ENCODE data around the gene GTF3C2. TPM values are rescaled to one million over a fixed set of nuclear protein-coding genes. Genes with fewer than 3 reads are reported as not detected.
A peak's percentile ranks its signal among the peaks of the same experiment; 100 is the strongest.

GTF3C2 gene
- total RNA-seq, 3 donors from 2014 or later: 32.6 to 63.5 (median 55.7) TPM

GRCh38 chr2:27370816-27371620, 14.5 kb upstream of the GTF3C2 start:
- H3K27ac ChIP-seq: peak overlapping the region; percentile 93 to 96
- peak overlapping the region; percentile 79 to 100 (median 95) for H3K4me3 ChIP-seq
- H3K27me3 ChIP-seq: no peaks in the 10 kb centered on the region
- H3K36me3 ChIP-seq: peaks cover 12% of the 10 kb centered on the region
- peaks cover 9 to 17% of the 10 kb centered on the region in 2 donors for H3K4me1 ChIP-seq
- intact Hi-C loops (cut with DNase I; ENCODE audit: low total_unique reads): no loop called here
- TF ChIP-seq CTCF (IDR thresholded peaks at IDR 0.05): no peak
- TF ChIP-seq POLR2A (IDR thresholded peaks at IDR 0.05): no peak
- TF ChIP-seq POLR2AphosphoS5 (IDR thresholded peaks at IDR 0.05): no peak
- H3K9me3 ChIP-seq: no peaks in the 10 kb centered on the region
- DNase-seq (ENCODE audit: low spot score in 2 of 2): no peak

DNA sequence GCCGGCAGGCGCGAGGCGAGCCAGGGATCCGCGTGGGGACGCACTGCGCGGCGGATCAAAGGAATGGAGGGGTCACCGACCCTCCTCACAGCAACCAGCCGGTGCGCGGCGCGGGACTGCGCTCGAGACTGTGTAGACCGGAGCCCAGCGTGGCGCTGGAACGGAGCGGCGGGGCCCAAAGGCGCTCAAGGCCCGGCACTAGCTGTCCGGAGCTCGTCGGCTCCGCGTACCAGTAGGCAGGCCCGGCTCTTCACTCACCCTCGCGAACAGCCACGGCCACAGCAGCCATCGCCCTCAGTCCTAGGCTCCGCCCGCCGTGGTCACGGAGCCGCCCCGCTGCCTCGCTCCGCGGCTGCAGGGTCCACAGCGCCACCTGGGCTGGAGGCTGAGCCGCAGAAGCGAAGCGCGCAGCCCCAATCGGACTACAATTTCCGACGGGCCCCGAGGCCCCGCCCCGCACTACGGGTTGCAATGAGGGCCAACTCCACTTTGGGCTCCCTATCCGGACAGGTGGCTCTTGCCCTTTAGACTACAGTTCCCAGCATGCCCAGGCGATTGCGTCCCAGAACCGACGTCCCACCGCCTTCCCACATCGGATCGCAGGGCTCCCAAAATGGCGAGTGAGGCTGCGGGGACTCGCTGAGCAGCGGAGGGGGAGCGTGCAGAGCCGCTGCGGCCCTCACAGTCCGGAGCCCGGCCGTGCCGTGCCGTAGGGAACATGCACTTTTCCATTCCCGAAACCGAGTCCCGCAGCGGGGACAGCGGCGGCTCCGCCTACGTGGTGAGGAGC, 13.7 kb upstream of the GTF3C2 start, which contains the start of the genes EIF2B4 and SNX17:
Gene EIF2B4 (minus strand): TSS at position 313 of the 790 bp plus-strand sequence. CDS start 24 bp downstream, at position 289.
Gene SNX17 (plus strand): TSS at position 591 of the 790 bp plus-strand sequence. CDS start 128 bp downstream, at position 719.
- peak within 1 kb of the TSS; percentile 93 to 96 for H3K27ac ChIP-seq
- TF ChIP-seq CTCF (IDR thresholded peaks at IDR 0.05) (peak; percentile 13 to 65 (median 54)), POLR2A (IDR thresholded peaks at IDR 0.05) (peak; percentile 22), POLR2AphosphoS5 (IDR thresholded peaks at IDR 0.05) (peak; percentile 84 to 95 (median 93))
- H3K27me3 ChIP-seq: no peaks in the 10 kb centered on the region
- peaks cover 9 to 17% of the 10 kb centered on the region in 2 donors for H3K4me1 ChIP-seq
- peaks cover 12% of the 10 kb centered on the region for H3K36me3 ChIP-seq
- intact Hi-C loops (cut with DNase I; ENCODE audit: low total_unique reads): no loop called here
- peak; percentile 99 for DNase-seq (ENCODE audit: low spot score in 2 of 2)
- H3K9me3 ChIP-seq: no peaks in the 10 kb centered on the region
- peak within 1 kb of the TSS; percentile 79 to 100 (median 95) for H3K4me3 ChIP-seq

GRCh38 chr2:27369471-27370025, 13.0 kb upstream of the GTF3C2 start:
- no peak for TF ChIP-seq POLR2A (IDR thresholded peaks at IDR 0.05)
- TF ChIP-seq CTCF (IDR thresholded peaks at IDR 0.05): no peak
- no peak for TF ChIP-seq POLR2AphosphoS5 (IDR thresholded peaks at IDR 0.05)
- Histone ChIP-seq H3K36me3 (peaks cover 12% of the 10 kb centered on the region), H3K27me3 (no peaks in the 10 kb centered on the region), H3K27ac (peak overlapping the region; percentile 93 to 96), H3K9me3 (no peaks in the 10 kb centered on the region), H3K4me3 (peak overlapping the region; percentile 79 to 100 (median 95)), H3K4me1 (peaks cover 9 to 17% of the 10 kb centered on the region in 2 donors)
- intact Hi-C loops (cut with DNase I; ENCODE audit: low total_unique reads): no loop called here
- DNase-seq (ENCODE audit: low spot score in 2 of 2): peak in 1 of 2 donors; percentile 52

- Histone ChIP-seq H3K27ac (no peak overlapping the region), H3K9me3 (no peaks in the 10 kb centered on the region), H3K4me3 (no peak overlapping the region), H3K27me3 (no peaks in the 10 kb centered on the region), H3K4me1 (peaks cover 2 to 4% of the 10 kb centered on the region in 2 donors), H3K36me3 (peaks cover 12% of the 10 kb centered on the region)
- intact Hi-C loops (cut with DNase I; ENCODE audit: low total_unique reads): loop anchor here (5.0 kb wide), 1 partner anchor 63 kb away; the partner anchor contains the start of gene NRBP1
- no peak for DNase-seq (ENCODE audit: low spot score in 2 of 2)
- TF ChIP-seq POLR2AphosphoS5 (IDR thresholded peaks at IDR 0.05) (no peak), POLR2A (IDR thresholded peaks at IDR 0.05) (no peak), CTCF (IDR thresholded peaks at IDR 0.05) (no peak)
Measured at GRCh38 chr2:27363933-27364332, 7.4 kb upstream of the GTF3C2 start.

Data from breast epithelium (tissue), 4 donors.